NCI-H748 (cell line): ENCODE results near the gene PTPRG.
"Not testable (repeated sequence)": the region's sequence is repeated elsewhere in the genome, so short reads cannot be mapped to it uniquely, and the experiment has no call there.

Source experiments
- DNase-seq: peaks from one replicate; lab custom pipeline; 2025; ENCODE audit not compliant: unreplicated experiment; lab: John Stamatoyannopoulos, UW

The PTPRG gene

GRCh38 chr3:61790411-61790810 lies 229.0 kb downstream of the PTPRG start:
- no peak for DNase-seq

GRCh38 chr3:61793056-61793455 lies 231.7 kb downstream of the PTPRG start:
- no peak for DNase-seq

DNA sequence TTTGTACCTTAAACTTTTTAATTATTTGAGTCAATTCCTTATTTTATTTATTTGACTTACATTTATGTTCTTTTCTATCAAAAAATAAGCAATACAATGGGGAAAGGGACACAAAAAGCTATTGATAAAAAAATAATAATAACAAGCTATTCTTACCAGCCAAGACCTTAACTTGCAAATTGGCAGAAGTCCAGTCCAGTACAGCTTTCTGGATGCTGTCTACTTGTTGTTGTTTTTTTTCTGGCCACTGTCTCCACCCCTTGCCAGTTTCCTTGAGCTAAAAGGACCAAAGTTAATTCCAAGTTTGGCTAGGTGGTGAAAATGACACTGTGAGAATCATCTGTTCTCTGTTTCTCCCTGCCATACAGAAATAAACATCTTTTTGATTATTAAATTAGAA lies 232.2 kb downstream of the PTPRG start:
- no peak for DNase-seq

DNA sequence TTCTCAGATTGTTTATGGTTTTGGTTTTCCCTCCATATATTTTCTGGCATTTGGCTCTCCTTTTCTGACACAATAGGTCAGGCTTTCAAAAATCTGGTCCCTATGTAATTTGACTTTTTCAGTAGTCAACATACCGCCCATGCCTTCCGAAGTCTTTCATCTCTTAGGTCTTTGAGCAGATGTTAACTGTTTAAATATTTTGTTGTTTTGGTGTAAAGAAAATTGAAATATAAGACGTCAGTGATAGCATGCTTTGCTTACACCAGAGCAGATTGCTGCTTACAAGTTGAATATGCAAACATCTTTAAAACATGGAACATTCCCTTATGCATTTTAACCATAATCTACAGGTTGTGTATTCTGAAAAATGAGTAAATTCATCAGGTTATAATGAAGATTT lies 233.0 kb downstream of the PTPRG start:
- DNase-seq: no peak

DNA sequence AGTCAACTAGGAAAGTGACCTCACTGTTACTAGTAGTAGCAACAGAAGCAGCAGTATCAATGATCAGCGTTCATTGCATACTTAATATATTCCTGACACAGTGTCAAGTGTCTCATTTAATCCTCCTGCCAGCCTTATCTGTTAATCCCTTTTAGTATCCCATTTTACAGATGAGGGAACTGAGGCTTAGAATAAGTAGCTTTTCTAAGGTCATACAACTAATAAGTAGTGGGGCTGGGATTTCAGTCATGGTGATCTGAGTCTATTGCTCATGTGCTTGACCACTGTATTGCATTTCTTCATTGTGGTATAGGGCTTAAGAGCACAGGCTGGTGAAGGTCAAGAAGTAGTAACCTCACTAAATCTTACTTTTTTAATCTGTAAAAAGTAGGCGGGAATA lies 233.6 kb downstream of the PTPRG start:
- no peak for DNase-seq

GRCh38 chr3:61796088-61796680 lies 234.8 kb downstream of the PTPRG start:
- DNase-seq: no peak

DNA sequence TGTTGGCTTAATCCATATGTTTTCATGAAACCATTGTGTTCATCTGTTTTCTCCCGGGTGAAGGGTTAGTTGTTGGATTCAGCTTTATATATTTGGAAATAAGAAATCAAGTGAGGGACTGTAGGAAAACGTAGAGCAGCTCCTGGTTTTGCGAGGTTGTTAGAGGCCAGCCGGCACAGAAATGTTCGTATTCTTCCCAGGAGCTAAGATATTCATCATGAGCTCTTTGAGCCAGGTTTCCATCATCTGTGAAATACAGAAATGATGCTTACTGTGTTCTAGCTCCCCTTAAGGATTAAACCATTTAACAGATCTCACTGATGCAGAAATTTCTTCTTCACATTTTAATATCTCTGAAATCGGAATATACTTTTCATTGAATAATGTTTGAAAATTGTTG lies 235.5 kb downstream of the PTPRG start:
- DNase-seq: no peak

DNA sequence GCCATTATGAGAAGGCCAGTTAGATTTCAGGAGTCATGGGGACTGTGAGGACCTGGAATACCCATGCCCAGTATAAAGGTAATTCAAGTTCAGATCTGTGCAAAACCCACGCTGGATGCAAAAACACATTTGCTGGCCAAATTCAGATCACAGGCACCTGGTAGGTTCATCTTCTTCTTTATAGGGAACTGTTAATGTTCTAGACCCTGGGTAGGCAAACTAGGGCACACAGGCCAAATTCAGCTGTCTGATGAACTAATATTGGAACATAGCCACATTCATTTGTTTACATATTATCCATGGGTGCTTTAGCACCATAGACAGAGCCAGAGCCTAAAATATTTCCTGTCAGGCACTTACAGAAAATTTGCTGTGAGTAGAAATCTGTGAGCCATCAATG lies 241.4 kb downstream of the PTPRG start:
- DNase-seq: peak; percentile 9

- DNase-seq: no peak
These were observed 242.6 kb downstream of the PTPRG start for GRCh38 chr3:61803983-61804382.

DNA sequence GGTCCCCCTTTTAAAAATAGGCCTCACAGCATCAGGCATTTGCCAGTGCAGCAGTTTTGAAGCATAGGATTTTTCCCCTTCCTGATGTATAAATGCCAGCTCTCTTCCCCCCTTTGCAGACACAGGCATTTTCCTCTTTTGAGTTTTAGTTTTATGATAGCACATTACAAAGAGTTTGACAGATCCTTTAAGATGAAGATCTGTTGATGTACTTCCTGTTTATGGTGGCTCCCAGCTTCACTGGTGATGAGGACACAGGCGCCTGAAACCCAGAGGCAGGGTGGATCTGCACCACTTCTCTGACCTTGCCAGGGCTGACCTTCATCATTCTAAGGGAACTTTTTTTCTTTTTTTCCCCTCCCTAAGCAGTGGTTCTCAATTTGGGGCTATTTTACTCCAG lies 243.4 kb downstream of the PTPRG start:
- DNase-seq: no peak

DNA sequence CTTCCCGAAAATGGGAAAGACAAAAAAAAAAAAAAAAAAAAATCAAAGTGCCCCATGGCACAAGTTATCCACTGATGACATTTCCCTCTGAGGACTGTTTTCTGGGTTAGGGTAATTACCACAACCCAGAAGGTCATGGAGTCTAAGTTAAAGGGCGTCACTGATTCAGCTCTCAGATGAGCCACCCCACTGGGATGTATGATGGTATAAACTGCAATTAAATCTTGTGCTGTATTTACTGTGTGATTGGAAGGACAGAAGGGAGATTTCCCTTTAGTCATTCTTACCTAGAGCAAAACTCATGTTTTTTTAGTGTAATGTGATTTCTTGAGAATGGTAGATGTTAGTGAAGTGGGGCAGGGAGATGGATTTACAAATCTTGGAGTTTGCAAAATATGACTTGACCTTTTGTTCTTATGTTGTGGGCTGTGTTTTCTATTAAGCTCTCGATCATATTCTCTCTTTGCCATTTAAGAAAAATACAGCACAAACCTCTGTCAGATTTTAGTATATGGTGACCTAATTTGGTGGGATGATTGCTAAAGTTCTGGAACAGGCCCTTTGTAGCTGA lies 244.2 kb downstream of the PTPRG start:
- DNase-seq: peak; percentile 17

- DNase-seq: no peak
These were observed 245.4 kb downstream of the PTPRG start for GRCh38 chr3:61806810-61807209.

DNA sequence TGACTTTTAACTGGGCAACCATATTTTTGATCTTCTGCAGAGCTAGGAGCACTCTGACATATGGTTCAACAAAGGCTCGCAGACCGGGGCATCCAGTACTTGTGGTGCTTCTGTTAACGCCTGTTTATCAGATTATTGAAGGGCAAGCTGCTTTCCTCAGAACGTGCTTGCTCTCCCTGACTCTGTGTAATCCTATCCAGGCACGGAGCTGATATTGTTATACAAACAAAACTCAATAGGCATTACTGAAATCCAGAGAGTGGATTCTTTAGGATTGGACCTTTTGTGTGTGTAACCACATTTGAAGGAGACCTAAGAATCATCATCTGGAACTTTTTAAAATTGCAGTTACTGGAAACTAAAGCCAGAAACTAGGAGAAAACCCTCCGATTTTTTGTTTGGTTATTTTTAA lies 246.5 kb downstream of the PTPRG start:
- peak; percentile 59 for DNase-seq

DNA sequence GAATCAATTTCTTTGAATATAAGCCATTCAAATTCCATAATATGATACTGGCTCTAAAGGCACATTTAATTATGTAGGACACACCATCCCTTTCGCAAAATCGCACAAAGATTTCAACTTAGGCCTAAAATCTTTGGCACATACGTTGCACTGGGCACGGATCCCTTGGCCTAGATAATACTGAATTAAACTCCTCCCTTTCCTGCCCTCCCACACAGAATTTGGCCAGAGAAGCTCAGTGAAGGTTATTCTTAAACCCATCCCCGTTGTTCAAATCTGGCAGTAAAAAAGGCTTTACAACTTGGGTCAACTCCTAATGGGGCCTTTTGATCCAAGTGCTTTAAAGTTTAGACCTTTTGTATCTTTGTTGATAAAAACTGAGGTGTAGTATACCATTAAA lies 247.2 kb downstream of the PTPRG start:
- DNase-seq: no peak

DNA sequence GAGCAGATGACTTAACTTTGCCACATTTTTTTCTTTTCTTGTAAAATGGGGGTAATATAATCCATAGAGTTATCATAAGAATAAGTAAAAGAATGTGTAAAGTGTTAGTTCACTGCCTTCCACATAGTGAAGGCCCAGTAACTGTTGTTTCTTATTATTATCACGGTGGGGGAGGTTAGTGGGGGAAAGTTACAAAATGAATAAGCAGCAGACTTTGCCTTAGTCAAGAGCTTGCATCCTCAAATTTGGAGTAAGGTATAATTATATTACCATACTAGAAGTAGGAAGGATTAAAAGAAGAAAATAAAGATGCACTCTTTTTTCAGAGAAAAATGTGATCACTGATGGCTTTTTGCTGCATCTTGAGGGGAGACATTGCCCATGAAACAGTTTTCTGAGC lies 247.6 kb downstream of the PTPRG start:
- DNase-seq: no peak

GRCh38 chr3:61809879-61810278 lies 248.5 kb downstream of the PTPRG start:
- peak; percentile 27 for DNase-seq

DNA sequence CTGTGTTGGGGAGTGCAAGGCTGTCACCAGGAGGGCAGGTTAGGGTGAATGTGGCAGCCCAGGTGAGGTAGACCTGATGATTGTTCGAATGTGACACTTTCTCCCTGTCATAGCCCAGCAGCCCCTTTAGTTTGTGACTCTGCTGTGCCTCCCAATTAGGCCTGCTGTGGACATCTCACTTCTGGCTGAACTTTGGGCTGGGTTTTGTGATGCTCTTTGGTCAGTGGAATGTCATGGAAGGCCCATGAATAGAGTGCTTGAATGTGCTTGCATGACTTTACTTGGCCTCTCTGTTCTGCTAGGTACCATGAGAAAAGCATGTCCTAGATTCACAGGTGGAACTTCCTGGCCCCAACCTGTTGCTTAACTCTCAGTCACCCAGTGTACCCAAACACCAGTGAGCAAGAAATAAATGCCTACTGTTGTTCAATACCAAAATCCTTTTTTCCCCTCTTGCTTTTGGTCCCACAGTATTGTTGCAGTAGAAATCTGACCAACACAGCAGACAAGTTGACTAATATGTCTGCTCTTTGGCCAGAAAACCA lies 249.7 kb downstream of the PTPRG start:
- DNase-seq: no peak

GRCh38 chr3:61811652-61812051 lies 250.3 kb downstream of the PTPRG start:
- no peak for DNase-seq

DNA sequence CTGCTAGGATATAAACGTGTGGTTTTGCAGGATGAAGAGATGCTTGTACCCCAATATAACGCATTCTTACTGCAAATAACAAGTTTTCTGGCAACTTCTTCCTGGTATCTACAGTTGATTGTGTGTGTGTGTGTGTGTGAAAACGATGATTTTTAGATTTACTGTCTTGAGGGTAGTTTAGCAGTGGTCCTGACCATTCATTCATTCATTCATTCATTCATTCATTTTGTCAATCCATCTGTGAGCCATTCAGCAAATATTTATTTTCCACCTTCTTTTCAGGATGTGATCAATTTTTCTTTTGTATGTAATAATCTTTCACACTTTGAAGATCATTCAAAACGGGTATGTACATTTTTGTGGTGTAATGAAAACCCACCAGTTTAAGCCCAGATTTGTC lies 250.7 kb downstream of the PTPRG start:
- DNase-seq: no peak

- no peak for DNase-seq
These were observed 251.1 kb downstream of the PTPRG start for GRCh38 chr3:61812517-61812916.

DNA sequence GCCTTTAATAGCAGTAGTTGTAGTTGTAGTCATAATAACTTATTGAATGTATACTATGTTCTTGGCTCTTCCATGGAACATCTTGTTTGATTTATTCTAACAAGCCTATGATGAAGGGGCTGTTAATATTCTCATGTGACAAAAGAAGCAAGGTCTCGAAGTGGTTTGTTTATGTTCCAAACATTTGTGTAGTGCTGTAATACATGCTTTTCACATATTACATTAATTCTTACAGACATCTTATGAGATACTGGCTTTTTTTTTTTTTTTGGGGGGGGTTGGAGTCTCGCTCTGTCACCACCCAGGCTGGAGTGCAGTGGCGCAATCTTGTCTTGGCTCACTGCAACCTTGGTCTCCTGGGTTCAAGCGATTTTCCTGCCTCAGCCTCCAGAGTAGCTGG lies 252.3 kb downstream of the PTPRG start:
- DNase-seq: no peak

GRCh38 chr3:61814674-61815073 lies 253.3 kb downstream of the PTPRG start:
- DNase-seq: no peak

GRCh38 chr3:61816304-61816703 lies 254.9 kb downstream of the PTPRG start:
- DNase-seq: not testable (repeated sequence)
